ENCODE measurements around the gene FXYD4.

FXYD4 gene

DNA sequence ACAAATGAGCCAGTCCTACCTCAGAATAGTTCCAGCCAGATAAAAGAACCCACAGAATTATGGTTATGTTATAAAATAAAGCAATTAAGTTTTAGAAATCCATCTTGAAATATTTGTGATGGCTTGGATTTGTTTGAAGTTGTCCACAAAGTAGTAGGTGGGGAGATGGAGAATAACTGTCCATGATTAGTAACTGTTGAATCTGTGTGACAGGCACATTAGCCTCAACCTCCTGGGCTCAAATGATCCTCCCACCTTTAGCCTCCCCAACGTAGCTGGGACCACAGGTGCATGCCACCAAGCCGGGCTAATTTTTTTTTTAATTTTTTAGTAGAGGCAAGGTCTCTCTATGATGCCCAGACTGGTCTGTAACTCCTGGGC lies 27.5 kb downstream of the FXYD4 start:
- DNase-seq = no peak

DNA sequence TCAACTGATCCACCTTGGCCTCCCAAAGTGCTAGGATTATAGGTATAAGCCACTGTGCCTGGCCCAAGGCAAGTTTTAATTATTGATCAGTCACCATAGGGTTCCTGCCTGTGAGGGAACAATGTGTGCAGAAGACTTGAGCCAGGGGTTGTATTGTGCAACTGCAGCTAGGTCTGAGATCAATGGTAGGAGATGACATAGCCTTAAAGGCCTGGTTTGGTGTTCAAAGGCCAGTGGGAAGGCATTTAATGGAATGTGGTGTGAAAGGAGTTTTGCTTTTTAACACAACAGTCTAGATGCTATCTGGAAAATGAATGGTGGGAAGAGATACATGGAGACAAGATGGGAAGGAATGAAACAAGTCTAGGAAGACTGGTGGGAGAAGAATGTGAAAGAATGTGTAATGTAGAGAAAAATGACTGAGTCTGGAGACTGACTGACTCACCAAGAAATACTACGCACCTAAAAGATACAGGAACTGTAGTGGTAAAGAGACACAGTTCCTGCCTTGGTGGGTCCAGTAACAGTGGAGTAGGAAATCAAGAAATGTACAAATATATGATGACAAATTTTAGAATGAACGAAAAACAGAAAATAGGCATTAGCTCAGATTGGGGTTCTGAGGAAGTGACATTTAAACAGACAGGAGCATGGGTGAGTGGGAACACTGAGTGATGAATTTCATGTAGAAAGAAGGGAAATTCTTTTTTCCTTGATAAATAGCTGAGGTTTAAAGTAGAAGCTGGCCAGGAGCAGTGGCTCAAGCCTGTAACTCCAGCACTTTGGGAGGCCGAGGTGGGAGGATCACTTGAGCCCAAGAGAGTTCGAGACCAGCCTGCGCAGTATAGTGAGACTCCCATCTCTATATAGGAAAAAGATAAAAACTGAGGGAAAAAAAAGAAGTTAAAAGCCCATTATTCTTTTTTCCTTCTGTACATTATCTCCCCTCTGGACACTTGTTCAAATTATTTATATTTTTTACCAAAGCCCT lies 28.2 kb downstream of the FXYD4 start:
- DNase-seq = no peak

DNA sequence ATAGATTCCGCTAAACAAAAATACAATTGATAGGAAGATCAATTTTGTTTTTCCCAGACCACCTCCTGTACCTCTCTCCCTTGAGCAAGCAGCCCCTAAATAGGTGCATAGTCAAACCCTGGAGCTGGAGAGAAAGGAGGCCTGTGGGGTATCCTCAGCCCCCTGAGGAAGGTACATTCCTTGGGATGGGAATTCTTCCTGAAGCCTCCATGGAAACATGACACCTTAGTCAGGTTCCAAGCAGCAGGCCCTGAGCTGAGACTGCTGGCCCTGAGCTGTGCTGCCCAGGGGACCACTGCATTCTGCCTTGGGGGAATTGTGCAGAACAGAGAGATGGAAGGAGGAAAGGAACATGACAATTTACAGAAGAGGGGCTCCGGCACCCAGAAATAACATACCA lies 30.2 kb downstream of the FXYD4 start:
- DNase-seq = no peak

DNA sequence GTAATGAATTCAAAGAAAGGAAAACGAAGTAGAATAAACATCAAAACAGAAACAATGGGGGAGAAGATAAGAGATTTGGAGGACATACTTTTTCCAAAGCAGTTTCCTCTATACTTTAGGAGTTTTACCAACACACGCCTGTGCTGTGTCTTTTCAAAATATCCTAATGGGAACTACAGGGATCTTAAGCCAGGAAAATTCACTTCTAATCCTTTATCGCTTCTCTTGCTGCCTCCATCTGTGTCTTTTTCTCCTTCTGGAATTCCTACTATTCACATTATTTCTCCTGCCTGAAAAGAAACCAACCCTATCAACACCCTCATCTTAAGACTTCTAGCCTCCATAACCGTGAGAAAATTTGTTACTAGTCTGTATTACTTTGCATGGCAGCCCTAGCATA lies 30.7 kb downstream of the FXYD4 start:
- DNase-seq = no peak

DNA sequence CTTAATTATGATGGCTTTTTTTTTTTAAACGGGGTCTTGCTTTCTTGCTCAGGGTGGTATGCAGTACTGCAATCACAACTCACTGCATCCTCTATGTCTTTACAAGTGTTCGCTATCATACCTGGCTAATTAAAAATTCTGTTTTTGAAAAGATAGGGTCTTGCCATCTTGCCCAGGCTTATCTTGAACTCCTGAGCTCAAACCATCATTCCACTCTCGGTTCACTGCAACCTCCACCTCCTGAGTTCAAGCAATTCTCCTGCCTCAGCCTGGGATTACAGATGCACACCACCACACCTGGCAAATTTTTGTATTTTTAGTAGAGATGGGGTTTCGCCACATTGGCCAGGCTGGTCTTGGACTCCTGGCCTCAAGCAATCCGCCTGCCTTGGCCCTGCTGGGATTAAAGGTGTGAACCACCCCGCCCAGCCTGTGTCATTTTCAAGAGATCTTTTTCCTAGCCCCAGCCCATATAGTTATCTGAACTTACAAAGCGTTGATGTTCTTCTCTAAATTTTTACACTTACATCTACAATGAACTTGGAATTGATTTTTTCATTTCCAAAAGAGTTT lies 31.5 kb downstream of the FXYD4 start:
- DNase-seq = no peak

DNA sequence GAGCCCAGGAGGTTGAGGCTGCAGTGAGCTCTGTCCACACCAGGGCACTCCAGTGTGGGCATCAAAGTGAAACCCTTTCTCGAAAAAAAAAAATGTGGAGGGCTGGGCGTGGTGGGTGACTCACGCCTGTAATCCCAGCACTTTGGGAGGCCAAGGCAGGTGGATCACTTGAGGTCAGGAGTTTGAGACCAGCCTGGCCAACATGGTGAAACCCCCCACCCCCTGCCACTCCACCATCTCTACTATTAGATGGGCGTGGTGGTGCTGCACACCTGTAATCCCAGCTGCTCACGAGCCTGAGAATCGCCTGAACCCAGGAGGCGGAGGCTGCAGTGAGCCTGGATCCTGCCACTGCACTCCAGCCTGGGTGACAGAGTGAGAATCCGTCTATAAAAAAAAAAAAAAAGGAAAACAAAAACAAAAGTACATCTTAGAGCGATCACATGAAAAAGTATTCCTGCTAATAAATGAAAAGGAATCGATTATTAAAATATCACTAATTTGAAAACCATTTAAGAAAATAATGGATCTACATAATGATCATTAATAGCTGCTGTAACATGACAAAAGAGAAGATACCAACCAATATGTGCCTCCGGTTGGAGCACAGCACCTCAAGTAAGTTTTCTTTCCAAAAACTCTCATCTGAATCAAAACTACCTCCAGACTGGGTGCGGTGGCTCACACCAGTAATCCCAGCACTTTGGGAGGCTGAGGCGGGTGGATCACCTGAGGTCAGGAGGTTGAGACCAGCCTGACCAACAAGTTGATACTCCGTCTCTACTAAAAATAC lies 32.7 kb downstream of the FXYD4 start:
- DNase-seq = no peak

DNA sequence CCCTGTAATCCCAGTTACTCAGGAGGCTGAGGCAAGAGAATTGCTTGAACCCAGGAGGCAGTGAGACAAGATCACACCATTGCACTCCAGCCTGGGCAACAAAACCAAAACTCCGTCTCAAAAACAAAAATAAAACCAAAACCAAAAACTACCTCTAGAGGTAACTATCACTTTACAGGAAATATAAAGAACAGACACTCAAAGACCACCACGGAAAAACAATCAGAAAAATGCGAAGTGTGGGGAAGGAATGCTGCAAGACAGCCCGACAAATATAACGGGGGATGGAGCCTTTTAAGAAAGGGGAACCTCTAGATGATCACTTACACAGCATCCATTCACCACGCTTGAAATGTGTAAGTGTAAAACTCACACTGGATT lies 33.3 kb downstream of the FXYD4 start:
- DNase-seq = no peak

DNA sequence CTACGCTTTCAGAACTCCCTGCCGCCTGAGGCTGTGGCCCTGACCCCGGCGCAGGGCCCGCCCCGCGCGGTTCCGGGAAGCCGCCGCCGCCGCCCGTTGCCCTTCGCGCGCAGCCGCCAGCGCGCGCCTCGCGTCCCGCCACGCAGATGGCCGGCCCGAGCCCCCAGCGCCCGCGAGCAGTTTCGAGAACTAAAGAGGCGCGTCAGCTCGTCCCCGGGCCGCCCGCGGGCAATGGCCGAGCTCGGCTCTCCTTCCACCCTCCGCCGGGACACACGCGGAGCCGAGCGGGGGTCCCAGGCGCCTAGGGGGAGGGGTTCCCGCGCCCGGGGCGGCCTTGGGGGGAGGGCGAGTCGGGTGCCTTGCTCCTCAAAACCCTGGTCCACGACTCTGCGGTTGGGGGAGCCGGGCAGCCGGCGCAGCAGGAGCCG lies 35.7 kb downstream of the FXYD4 start:
- no peak for DNase-seq

DNA sequence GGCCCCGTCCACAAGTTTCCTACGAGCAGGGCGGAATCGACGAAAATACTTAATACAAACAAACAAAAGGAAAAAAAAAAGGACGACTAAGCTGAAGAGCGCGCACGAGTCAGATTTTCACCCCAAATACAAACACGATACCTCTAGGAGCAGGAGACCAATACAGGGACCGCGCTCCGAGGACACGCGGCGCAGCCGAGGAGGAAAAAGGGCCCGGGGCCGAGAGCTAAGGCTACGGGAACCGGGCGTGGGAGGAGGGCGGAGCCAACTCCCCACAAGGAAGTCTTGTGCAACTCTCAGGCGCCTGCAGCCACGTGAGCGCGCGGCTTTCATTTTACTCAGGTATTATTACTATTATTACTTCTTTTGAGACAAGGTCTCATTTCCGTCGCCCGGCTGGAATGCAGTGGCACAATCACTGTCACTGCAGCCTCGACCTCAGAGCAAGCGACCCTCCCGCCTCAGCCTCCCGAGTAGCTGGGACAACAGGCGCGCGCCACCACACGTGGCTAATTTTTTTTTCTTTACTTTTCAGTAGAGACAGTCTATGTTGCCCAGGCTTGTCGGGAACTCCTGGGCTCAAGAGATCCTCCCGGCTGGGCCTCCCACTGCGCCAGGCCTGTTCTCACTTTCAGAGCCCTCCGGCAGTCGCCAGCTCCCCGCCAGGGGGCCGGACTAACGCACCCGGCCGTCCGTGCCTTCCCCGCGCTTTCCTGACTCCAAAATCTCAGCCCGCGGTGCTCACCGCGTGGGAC lies 36.3 kb downstream of the FXYD4 start:
- DNase-seq = no peak

DNA sequence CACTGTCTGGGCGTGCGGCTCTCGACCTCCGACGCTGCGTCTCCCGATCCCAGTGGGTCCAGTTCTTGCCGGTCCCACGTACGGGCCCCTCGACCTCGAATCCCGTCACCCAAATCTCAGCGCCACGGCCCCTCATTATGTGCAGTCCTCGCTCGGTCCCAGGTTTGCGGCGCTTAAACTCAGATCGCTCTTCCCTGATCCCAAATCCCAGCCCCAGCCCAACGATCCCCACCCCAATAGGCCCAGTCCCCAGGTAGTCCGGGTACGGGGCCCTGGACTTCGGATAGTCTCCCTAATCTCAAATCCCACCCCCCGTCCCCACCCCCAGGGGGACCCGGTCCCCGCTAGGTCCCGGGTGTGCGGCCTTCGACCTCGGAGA lies 36.9 kb downstream of the FXYD4 start:
- no peak for DNase-seq

DNA sequence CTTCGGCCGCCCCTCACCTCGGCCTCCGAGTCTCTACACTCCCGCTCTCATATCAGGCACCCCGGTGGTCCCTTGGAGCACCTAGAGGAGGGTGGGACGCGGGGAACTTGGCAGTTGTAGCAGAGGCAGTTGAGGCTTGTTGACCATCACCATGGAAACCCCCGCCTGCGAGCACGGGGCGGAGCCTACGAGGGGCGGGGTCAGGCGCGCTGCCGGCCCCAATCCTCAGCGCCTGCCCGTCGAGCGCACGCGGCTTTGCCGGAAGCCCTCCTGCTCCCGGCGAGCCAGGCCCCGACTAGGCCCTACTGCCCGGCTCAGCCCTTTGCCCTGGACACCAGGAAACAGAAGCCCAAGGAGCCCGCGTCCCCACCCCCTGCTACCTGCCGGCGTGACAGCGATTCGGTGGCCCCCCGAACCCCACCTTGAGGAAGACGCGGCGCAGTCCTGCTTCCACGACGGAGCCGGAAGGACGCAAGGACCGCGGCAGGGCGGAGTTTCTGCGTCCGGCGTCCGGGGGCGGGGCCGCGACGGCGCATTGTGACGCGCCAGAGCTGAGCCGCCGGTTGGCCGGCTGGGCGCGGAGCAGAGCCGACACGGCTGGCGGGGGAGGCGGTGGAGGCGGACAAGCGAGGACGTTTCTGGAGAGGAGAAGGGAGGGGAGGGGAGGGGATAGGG lies 37.4 kb downstream of the FXYD4 start, which contains the start of gene HNRNPF:
TSS of gene HNRNPF (minus strand) at position 477 of the 675 bp plus-strand sequence. CDS start 21,302 bp downstream, outside the sequence.
- DNase-seq = peak; percentile 50

DNA sequence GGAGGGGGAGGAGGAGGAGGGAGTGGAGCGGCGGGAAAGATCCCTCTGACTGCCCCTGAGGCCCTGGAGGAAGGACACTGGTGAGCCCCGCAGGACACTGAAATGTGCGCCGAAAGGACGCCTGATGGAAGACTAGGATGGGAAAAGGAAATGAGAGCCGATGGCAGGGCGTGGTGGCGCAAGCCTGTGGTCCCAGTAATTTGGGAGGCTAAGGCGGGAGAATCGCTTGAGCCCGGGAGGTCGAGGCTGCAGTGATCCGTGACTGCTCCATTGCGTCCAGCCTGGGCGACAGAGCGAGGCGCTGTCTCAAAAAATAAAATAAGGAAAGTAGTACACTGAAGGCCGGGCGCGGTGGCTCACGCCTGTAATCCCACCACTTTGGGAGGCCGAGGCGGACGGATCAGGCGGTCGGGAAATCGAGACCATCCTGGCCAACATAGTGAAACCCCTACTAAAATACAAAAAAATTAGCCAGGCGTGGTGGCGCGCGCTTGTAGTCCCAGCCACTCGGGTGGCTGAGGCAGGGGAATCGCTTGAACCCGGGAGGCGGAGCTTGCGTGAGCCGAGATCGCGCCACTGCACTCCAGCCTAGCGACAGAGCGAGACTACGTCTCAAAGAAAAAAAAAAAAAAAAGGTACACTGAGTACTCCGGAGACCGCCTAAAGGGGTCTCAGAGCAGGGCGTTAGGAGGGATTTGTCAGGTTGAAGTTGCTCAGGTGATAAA lies 38.1 kb downstream of the FXYD4 start:
- DNase-seq = no peak

DNA sequence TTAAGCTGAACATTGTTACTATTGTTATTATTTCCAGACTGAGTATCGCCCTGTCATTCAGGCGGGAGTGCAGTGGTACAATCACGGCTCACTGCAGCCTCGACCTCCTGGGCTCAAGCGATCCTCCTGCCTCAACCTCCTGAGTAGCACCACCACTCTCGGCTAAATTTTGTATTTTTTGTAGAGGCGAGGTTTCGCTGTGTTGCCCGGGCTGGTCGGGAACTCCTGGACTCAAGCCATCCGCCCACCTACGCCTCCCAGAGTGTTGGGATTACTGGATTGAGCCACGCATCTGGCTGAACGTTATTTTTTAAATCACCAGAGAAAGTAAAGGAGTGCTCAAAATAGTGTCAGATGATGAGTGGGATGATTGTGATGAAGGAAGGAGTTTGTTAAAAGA lies 38.9 kb downstream of the FXYD4 start:
- DNase-seq = no peak

DNA sequence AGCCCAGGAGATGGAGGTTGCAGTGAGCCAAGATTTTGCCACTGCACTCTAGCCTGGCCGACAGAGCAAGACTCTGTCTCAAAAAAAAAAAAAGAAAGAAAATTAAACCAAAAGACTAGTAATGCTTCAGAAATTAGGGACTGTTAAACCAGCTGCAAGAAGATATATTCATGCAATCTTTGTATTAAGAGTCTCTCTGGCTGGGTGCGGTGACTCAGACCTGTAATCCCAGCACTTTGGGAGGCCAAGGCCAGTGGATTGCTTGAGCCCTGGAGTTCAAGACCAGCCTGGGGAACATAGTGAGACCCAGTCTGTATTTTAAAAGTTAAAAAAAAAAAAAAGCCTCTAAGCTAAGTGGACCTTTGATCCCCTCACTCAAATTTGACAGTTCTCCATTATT lies 40.1 kb downstream of the FXYD4 start:
- DNase-seq = no peak

DNA sequence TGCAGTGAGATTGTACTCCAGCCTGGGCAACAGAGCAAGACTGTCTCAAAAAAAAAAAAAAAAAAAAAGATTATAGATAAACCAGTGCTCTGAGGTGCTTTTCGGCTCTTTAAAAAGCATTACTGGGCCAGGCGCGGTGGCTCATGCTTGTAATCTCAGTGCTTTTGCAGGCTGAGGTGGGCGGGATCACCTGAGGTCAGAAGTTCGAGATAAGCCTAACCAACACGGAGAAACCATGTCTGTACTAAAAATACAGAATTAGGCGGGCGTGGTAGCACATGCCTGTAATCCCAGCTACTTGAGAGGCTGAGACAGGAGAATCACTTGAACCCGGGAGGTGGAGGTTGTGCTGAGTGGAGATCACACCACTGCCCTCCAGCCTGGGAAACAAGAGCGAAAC lies 44.1 kb downstream of the FXYD4 start:
- no peak for DNase-seq

DNA sequence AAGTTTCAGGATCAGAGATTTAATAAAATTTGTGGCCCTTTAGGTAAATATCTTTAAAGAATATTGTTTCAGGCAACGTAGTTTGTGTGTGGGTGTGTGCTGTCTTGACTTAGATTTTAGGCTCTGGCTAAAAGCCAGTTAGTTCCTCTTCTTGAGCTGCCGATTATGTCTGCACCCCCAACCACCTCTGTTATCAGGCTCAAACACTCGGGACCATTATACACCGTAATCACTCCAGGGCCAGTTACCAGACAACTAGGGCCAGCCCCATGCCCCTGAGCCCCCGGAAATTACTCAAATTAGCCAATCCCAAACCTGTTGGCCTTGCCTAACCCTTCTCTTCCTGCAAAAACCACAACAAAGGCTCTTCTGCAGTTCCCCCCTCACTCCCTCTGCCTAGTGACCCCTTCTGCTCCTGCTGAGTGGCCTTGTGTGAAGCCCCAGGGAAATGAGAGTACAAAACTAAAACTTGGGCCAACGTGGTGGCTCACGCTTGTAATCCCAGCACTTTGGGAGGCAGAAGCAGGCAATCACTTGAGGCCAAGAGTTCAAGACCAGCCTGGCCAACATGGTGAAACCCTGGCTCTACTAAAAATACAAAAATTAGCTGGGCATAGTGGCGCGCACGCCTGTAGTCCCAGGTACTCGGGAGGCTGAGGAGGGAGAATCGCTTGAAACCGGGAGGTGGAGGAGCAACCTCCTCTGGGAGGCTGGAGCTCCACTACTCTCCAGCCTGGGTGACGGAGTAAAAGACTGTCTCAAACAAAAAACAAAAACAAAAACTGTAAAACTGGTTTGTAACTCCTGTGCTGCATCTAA lies 46.7 kb downstream of the FXYD4 start:
- no peak for DNase-seq

DNA sequence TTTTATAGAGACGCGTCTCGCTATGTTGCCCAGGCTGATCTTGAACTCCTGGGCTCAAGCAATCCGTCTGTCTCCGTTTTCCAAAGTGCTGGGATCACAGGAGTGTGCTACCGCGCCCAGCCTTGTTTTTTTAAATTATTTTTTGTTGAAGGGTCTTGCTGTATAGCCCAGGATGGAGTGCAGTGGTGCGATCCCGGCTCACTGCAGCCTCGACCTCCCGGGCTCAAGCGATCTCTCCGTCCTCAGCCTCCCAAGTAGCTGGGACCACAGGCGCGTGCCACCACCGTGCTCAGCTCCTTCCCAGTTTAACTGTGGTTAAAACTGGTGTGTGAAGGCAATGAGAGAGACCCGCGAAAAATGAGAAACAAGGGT lies 48.5 kb downstream of the FXYD4 start:
- no peak for DNase-seq

DNA sequence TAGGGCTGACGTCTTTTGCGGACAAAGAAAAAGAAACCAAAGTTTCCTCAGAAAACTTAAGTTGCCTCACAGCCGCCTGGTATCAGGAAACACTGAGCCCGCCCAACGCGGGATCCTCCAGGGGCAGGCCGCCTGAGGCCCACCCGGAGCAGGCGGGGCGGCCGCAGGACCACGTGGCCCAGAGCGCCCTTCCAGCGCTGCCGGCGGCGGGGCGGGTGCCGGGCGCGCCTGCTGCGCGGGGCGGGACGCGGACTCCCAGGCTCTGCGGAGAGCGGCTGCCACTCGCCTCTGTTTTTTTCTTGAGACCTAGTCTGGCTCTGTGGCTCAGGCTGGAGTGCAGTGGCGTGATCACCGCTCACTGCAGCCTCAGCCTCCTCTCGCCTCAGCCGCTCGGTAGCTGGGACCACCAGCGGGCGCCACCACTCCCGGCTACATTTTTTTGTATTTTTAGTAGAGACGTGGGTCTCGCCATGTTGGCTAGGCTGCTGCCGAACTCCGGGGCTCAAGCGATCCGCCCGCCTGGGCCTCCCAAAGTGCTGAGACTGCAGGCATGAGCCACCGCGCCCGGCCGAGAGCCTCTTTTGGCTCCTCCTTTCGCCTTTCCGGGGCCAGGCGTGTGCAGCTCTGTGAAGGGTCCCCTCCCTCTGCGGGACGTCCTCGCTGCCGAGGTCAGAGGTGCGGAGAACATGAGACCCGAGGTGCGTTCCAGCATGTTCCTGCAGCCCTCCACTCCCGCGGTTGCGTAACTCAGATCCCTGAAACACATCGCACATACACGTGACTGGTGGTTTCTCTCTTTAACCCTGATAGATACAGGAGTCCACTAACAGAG lies 49.1 kb downstream of the FXYD4 start:
- no peak for DNase-seq

DNA sequence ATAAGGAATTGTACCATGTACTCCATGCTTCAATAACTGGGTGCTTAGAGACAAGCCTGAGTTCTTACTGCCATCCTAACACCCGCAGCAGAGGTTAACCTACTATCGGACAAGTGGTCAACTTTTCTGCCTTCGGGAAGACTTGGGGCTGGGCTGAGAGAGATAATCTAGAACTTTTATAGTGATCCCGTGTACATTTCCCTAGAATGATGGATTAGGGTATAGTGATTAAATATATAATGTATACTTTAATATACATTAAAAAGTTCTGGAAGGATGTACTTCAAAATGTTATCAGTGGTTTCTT lies 49.7 kb downstream of the FXYD4 start:
- no peak for DNase-seq

DNA sequence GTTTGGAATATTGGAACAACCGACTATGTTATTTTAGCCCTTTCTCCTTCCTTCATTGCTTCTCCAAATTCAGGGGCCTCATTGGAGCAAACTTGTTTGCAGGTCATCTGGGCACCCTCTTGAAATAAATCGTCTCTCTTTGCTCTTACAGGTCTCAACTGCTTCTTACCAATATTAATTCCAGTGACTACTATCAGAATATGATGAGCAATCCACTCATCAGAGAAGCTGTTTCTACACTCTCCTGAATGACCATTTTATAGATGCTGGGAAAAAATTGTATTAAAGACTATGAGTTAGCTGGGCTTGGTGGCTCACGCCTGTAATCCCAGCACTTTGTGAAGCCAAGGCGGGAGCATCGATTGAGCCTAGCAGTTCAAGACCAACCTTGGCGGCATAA lies 50.1 kb downstream of the FXYD4 start:
- DNase-seq = no peak

All from NCI-H187 treated with DMSO at 0.1 percent for 48 hours (cell line).